ENCODE data around the gene EPB41. TPM values are rescaled to one million over a fixed set of nuclear protein-coding genes. Genes with fewer than 3 reads are reported as not detected.

The EPB41 gene
- total and polyA plus RNA-seq, 2 donors: 18.6 to 98.0 TPM

- WGBS: 47% methylated on average over 10 of the region's 10 CpGs
These were observed 562 bp upstream of the EPB41 start for GRCh38 chr1:28913786-28914227.

DNA sequence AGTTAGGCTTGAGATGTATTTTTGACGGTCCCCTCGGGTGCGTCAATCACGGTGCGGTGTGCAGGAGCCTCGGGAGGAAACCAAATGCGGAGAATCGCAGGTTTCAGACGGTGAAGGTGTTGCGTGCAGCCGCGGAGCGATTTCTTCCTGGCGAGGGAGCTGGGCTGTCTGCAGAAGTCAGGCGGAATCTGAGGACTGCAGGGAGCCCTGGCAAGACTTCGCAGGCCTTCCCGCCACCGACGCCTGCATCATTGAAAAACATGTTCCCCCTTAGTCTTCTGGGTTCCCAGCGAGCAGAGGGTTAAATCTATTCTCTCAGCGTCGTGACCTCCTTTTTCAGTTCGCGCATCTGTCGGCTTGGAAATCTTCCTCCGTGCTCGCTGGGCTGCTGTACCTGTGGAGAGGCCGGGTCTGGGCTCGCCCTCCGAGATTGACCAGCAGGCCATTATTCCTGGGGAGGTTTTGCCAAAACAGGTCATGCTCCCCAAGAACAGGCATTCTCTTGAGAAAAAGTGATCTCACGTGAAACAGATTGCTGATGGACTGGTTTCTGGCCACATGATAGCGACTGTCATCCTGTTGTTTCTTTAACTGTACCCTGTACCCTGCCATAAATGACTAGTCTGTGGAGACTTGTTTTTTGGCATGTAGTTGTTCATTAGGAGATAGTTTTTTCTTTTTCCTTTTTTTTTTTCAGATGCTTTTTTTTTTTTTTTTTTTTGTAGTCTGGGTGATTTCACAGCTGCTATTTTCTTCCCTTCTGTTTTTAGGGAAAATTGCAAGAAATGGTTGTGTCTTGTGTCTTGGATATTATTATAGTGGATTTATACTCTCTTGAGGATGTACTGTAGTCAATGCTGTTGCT lies 894 bp downstream of the EPB41 start:
- Histone ChIP-seq H3K27ac (ENCODE audit: low read depth in 1 of 2, low read length in 1 of 2) (peak overlapping the region; percentile 77 to 86), H3K27me3 (ENCODE audit: control insufficient read depth in 2 of 2, insufficient read depth in 1 of 2, low read length in 1 of 2) (no peaks in the 10 kb centered on the region), H3K4me1 (ENCODE audit: control insufficient read depth in 2 of 2, insufficient read depth in 2 of 2, low read length in 2 of 2) (peaks cover 20 to 24% of the 10 kb centered on the region in 2 donors), H3K36me3 (ENCODE audit: control insufficient read depth in 2 of 2, insufficient read depth in 2 of 2, low read length in 1 of 2) (peaks cover 0 to 6% of the 10 kb centered on the region in 2 donors), H3K4me3 (ENCODE audit: low read length in 2 of 2) (peak overlapping the region; percentile 82 to 98), H3K9me3 (ENCODE audit: control insufficient read depth in 2 of 2, insufficient read depth in 1 of 2, low read length in 1 of 2) (no peaks in the 10 kb centered on the region)
- DNase-seq (ENCODE audit: low read depth in 6 of 9, low spot score in 9 of 9): peak in 5 of 9 donors; percentile 50 to 78 (median 52)
- under 1% methylated on average over 32 of the region's 32 CpGs for WGBS

More at GRCh38 chr1:28913786-28914227, 562 bp upstream of the EPB41 start:
- Histone ChIP-seq H3K9me3 (ENCODE audit: control insufficient read depth in 2 of 2, insufficient read depth in 1 of 2, low read length in 1 of 2) (no peaks in the 10 kb centered on the region), H3K36me3 (ENCODE audit: control insufficient read depth in 2 of 2, insufficient read depth in 2 of 2, low read length in 1 of 2) (peaks cover 0 to 6% of the 10 kb centered on the region in 2 donors), H3K4me1 (ENCODE audit: control insufficient read depth in 2 of 2, insufficient read depth in 2 of 2, low read length in 2 of 2) (peaks cover 20 to 24% of the 10 kb centered on the region in 2 donors), H3K27me3 (ENCODE audit: control insufficient read depth in 2 of 2, insufficient read depth in 1 of 2, low read length in 1 of 2) (no peaks in the 10 kb centered on the region), H3K27ac (ENCODE audit: low read depth in 1 of 2, low read length in 1 of 2) (peak overlapping the region; percentile 44 to 69), H3K4me3 (ENCODE audit: low read length in 2 of 2) (peak overlapping the region; percentile 82 to 98)
- no peak for DNase-seq (ENCODE audit: low read depth in 6 of 9, low spot score in 9 of 9)

GRCh38 chr1:28917757-28918118 lies 3.4 kb downstream of the EPB41 start:
- Histone ChIP-seq H3K27me3 (ENCODE audit: control insufficient read depth in 2 of 2, insufficient read depth in 1 of 2, low read length in 1 of 2) (no peaks in the 10 kb centered on the region), H3K4me3 (ENCODE audit: low read length in 2 of 2) (no peak overlapping the region), H3K9me3 (ENCODE audit: control insufficient read depth in 2 of 2, insufficient read depth in 1 of 2, low read length in 1 of 2) (no peaks in the 10 kb centered on the region), H3K36me3 (ENCODE audit: control insufficient read depth in 2 of 2, insufficient read depth in 2 of 2, low read length in 1 of 2) (peaks cover 0 to 6% of the 10 kb centered on the region in 2 donors), H3K27ac (ENCODE audit: low read depth in 1 of 2, low read length in 1 of 2) (no peak overlapping the region), H3K4me1 (ENCODE audit: control insufficient read depth in 2 of 2, insufficient read depth in 2 of 2, low read length in 2 of 2) (peaks cover 20 to 28% of the 10 kb centered on the region in 2 donors)
- WGBS: 91% methylated on average over 2 of the region's 2 CpGs
- DNase-seq (ENCODE audit: low read depth in 6 of 9, low spot score in 9 of 9): no peak

DNA sequence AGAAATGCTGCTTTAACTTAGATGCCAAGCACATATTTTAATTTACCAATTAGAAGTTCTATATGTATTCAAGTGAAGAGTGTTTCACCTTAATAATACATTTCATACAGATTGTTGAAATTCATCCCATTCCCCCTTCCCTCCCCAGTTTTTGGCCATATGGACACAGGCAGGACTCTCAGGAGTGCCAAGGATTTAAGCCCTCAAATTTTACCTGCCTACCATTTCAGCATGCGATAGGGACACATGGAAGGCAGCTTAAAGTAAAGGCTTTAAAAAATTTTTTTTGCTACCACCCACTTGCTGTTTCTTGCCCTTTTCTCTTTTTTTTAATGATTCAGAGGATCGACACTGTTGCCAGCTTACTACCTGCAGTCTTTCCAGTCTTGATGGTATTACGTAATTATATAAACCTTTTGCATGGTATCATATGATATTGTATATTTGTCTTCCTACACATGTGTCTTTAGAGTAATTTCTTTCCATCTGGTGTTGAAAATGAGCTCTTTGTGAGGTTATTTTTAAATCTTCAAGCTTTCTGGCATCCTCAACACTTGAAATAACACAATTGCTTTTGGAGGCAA lies 7.0 kb downstream of the EPB41 start:
- H3K4me1 ChIP-seq (ENCODE audit: control insufficient read depth in 2 of 2, insufficient read depth in 2 of 2, low read length in 2 of 2): peaks cover 29 to 40% of the 10 kb centered on the region in 2 donors
- no peak overlapping the region for H3K27ac ChIP-seq (ENCODE audit: low read depth in 1 of 2, low read length in 1 of 2)
- no peaks in the 10 kb centered on the region for H3K9me3 ChIP-seq (ENCODE audit: control insufficient read depth in 2 of 2, insufficient read depth in 1 of 2, low read length in 1 of 2)
- DNase-seq (ENCODE audit: low read depth in 6 of 9, low spot score in 9 of 9): no peak
- H3K4me3 ChIP-seq (ENCODE audit: low read length in 2 of 2): no peak overlapping the region
- 90% methylated on average over 3 of the region's 3 CpGs for WGBS
- peaks cover 0 to 6% of the 10 kb centered on the region in 2 donors for H3K36me3 ChIP-seq (ENCODE audit: control insufficient read depth in 2 of 2, insufficient read depth in 2 of 2, low read length in 1 of 2)
- H3K27me3 ChIP-seq (ENCODE audit: control insufficient read depth in 2 of 2, insufficient read depth in 1 of 2, low read length in 1 of 2): no peaks in the 10 kb centered on the region

- DNase-seq (ENCODE audit: low read depth in 6 of 9, low spot score in 9 of 9): no peak
- Histone ChIP-seq H3K36me3 (ENCODE audit: control insufficient read depth in 2 of 2, insufficient read depth in 2 of 2, low read length in 1 of 2) (no peaks in the 10 kb centered on the region), H3K4me1 (ENCODE audit: control insufficient read depth in 2 of 2, insufficient read depth in 2 of 2, low read length in 2 of 2) (peaks cover 30 to 56% of the 10 kb centered on the region in 2 donors), H3K4me3 (ENCODE audit: low read length in 2 of 2) (no peak overlapping the region), H3K9me3 (ENCODE audit: control insufficient read depth in 2 of 2, insufficient read depth in 1 of 2, low read length in 1 of 2) (no peaks in the 10 kb centered on the region), H3K27ac (ENCODE audit: low read depth in 1 of 2, low read length in 1 of 2) (peak overlapping the region; percentile 80 to 92), H3K27me3 (ENCODE audit: control insufficient read depth in 2 of 2, insufficient read depth in 1 of 2, low read length in 1 of 2) (no peaks in the 10 kb centered on the region)
- WGBS: 99% methylated on average over 4 of the region's 4 CpGs
These were observed 11.1 kb downstream of the EPB41 start for GRCh38 chr1:28925350-28925891.

GRCh38 chr1:28926629-28927265 lies 12.4 kb downstream of the EPB41 start:
- no peaks in the 10 kb centered on the region for H3K36me3 ChIP-seq (ENCODE audit: control insufficient read depth in 2 of 2, insufficient read depth in 2 of 2, low read length in 1 of 2)
- no peaks in the 10 kb centered on the region for H3K9me3 ChIP-seq (ENCODE audit: control insufficient read depth in 2 of 2, insufficient read depth in 1 of 2, low read length in 1 of 2)
- H3K4me1 ChIP-seq (ENCODE audit: control insufficient read depth in 2 of 2, insufficient read depth in 2 of 2, low read length in 2 of 2): peaks cover 31 to 52% of the 10 kb centered on the region in 2 donors
- H3K27ac ChIP-seq (ENCODE audit: low read depth in 1 of 2, low read length in 1 of 2): peak overlapping the region; percentile 80 to 92
- H3K27me3 ChIP-seq (ENCODE audit: control insufficient read depth in 2 of 2, insufficient read depth in 1 of 2, low read length in 1 of 2): no peaks in the 10 kb centered on the region
- peak; percentile 68 to 95 (median 86) for DNase-seq (ENCODE audit: low read depth in 6 of 9, low spot score in 9 of 9)
- 4% methylated on average over 2 of the region's 2 CpGs for WGBS
- peak overlapping the region; percentile 26 to 39 for H3K4me3 ChIP-seq (ENCODE audit: low read length in 2 of 2)

DNA sequence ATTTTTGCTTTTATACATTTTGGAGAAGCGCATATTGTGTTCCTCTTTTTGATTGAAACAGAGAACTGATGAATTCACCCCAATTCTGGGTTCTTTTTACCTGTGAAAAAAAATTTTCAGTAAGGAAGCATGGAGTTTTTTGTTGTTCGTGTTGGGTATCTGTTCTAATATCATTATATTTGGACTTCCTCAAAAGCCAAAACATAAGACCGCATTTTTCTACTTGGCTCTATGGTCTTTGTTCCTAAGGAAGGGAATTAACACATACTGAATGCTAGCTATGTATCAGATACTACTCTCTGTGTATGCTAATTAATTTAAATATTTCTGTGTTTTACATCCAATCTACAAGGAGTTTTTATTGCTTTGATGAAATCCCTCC lies 12.9 kb downstream of the EPB41 start:
- Histone ChIP-seq H3K4me1 (ENCODE audit: control insufficient read depth in 2 of 2, insufficient read depth in 2 of 2, low read length in 2 of 2) (peaks cover 31 to 52% of the 10 kb centered on the region in 2 donors), H3K36me3 (ENCODE audit: control insufficient read depth in 2 of 2, insufficient read depth in 2 of 2, low read length in 1 of 2) (no peaks in the 10 kb centered on the region), H3K4me3 (ENCODE audit: low read length in 2 of 2) (peak overlapping the region; percentile 26 to 39), H3K27me3 (ENCODE audit: control insufficient read depth in 2 of 2, insufficient read depth in 1 of 2, low read length in 1 of 2) (no peaks in the 10 kb centered on the region), H3K27ac (ENCODE audit: low read depth in 1 of 2, low read length in 1 of 2) (peak overlapping the region; percentile 92 to 94), H3K9me3 (ENCODE audit: control insufficient read depth in 2 of 2, insufficient read depth in 1 of 2, low read length in 1 of 2) (no peaks in the 10 kb centered on the region)
- WGBS: 9% methylated on average over 3 of the region's 3 CpGs
- peak in 1 of 9 donors; percentile 31 for DNase-seq (ENCODE audit: low read depth in 6 of 9, low spot score in 9 of 9)

DNA sequence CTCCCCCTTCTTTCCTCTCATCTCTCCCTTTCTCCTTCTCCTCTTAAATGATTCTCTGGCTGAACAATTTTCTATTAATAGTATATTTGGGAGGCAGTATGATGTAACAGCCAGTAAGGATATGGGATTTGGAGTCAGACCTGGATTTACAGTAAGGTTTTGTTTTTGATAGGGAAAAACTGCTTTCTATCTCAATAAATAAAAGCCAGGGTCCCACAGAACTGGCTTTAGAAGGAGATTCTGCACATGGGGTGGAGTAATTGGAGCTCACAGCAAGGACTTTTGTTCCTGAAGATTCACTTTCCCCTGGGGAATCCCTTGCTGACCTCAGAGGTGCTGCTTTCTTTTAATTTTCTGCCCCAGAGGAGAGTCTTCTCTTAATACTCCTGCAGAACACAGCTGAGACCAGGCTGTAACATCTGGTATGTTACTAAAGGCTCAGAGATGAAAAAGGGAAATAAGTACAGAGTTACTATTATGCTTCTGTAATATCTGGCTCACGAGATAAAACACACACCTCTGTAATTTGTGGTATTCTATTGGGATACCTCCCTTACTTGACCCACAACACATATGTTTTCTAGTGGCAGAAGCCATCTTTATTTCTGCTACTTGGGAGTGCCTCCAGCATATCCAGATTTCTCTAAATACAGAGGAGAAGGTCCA lies 13.4 kb downstream of the EPB41 start:
- peak overlapping the region; percentile 92 to 94 for H3K27ac ChIP-seq (ENCODE audit: low read depth in 1 of 2, low read length in 1 of 2)
- 2% methylated on average over 1 of the region's 1 CpG for WGBS

More for the DNA sequence above, 13.4 kb downstream of the EPB41 start:
- Histone ChIP-seq H3K27me3 (ENCODE audit: control insufficient read depth in 2 of 2, insufficient read depth in 1 of 2, low read length in 1 of 2) (no peaks in the 10 kb centered on the region), H3K9me3 (ENCODE audit: control insufficient read depth in 2 of 2, insufficient read depth in 1 of 2, low read length in 1 of 2) (no peaks in the 10 kb centered on the region), H3K4me3 (ENCODE audit: low read length in 2 of 2) (peak overlapping the region; percentile 26 to 39), H3K4me1 (ENCODE audit: control insufficient read depth in 2 of 2, insufficient read depth in 2 of 2, low read length in 2 of 2) (peaks cover 31 to 52% of the 10 kb centered on the region in 2 donors), H3K36me3 (ENCODE audit: control insufficient read depth in 2 of 2, insufficient read depth in 2 of 2, low read length in 1 of 2) (no peaks in the 10 kb centered on the region)
- peak in 4 of 9 donors; percentile 10 to 63 (median 26) for DNase-seq (ENCODE audit: low read depth in 6 of 9, low spot score in 9 of 9)

Data from thymus (tissue), 11 donors.